A549 (cell line): ENCODE data around the gene ZC3H18. TPM values are rescaled to one million over a fixed set of nuclear protein-coding genes. Genes with fewer than 3 reads are reported as not detected.

Source experiments
- ATAC-seq, 2 experiments: fragments of 200-7000 bp in 1 of 2; fragments of >200 bp in 1 of 2; cut with Nextera tagmentation in 1 of 2; cut with Tn5 transposase in 1 of 2; 3 replicates each; pipeline versions ENCODE4 v1.8.0 to v1.9.1; 2018 to 2020; ENCODE audit warnings: mild to moderate bottlenecking in 1 of 2, moderate library complexity in 1 of 2
- CTCF ChIA-PET: fragments of 300-600 bp; sonication (Branson Sonifier 250); formaldehyde crosslinking; extraction: SDS; loops from one replicate; lab custom pipeline; 2021; ENCODE audit warnings: antibody characterized with exemption, inconsistent platforms; lab: Yijun Ruan, JAX
- POLR2A ChIA-PET: fragments of 350-600 bp; formaldehyde crosslinking; extraction: SDS; loops from one replicate; lab custom pipeline; 2021; ENCODE audit warnings: antibody characterized with exemption, inconsistent platforms; lab: Yijun Ruan, JAX
- DNase-seq, 2 experiments: peaks; one replicate each; pipeline versions ENCODE4 v3.0.0 to v3.0.0-alpha.2; 2011 to 2016; ENCODE audit warnings: low read depth in 1 of 2, low spot score in 1 of 2
- FAIRE-seq: peaks from 2 replicates; lab custom pipeline; 2011; peaks lifted over from hg19 to GRCh38; lab: Jason Lieb, UNC
- H3K27ac ChIP-seq, 2 experiments: fragments of >200 bp; sonication (Bioruptor Twin); formaldehyde crosslinking; 3 replicates each; pipeline ENCODE4 v1.5.1; 2016 to 2017
- H3K4me1 ChIP-seq: fragments of >200 bp; sonication (Bioruptor Twin); formaldehyde crosslinking; 3 replicates; pipeline ENCODE4 v1.6.1; 2016
- H3K4me2 ChIP-seq: fragments of >200 bp; sonication (Bioruptor Twin); formaldehyde crosslinking; 3 replicates; pipeline ENCODE4 v1.6.1; 2016
- H3K4me3 ChIP-seq: fragments of >200 bp; sonication (Bioruptor Twin); formaldehyde crosslinking; 3 replicates; pipeline ENCODE4 v1.5.1; 2016
- H3K9me3 ChIP-seq: fragments of >200 bp; sonication (Bioruptor Twin); formaldehyde crosslinking; 3 replicates; pipeline ENCODE4 v1.6.1; 2016
- BCL3 ChIP-seq: fragments of >200 bp; sonication (Bioruptor Twin); formaldehyde crosslinking; IDR thresholded peaks from 3 replicates; pipeline ENCODE4 v1.6.1; 2016
- BHLHE40 ChIP-seq: IDR thresholded peaks from 2 replicates; pipeline ENCODE4 v1.6.1; 2012; ENCODE audit warnings: low read depth, low read length, inconsistent platforms
- CBX2 ChIP-seq: fragments of 200-600 bp; sonication (generic); IDR thresholded peaks from 2 replicates; pipeline ENCODE4 v1.6.1; 2016; ENCODE audit warnings: low read depth, mild to moderate bottlenecking, borderline replicate concordance
- CBX8 ChIP-seq: fragments of 200-600 bp; sonication (generic); IDR thresholded peaks from 2 replicates; pipeline ENCODE4 v1.6.1; 2016
- CTCF ChIP-seq: fragments of >200 bp; sonication (Bioruptor Twin); formaldehyde crosslinking; IDR thresholded peaks from 3 replicates; pipeline ENCODE4 v1.5.1; 2016
- E2F6 ChIP-seq: IDR thresholded peaks from 2 replicates; pipeline ENCODE4 v1.6.1; 2012; ENCODE audit warnings: low read depth, borderline replicate concordance
- EHF ChIP-seq: fragments of 250-450 bp; sonication (Bioruptor Pico); IDR thresholded peaks from 2 replicates; pipeline ENCODE4 v1.5.0; 2020; ENCODE audit warnings: mild to moderate bottlenecking
- EP300 ChIP-seq, 2 experiments: fragments of >200 bp; sonication (Bioruptor Twin); formaldehyde crosslinking; IDR thresholded peaks; 2 replicates in 1 of 2; 3 replicates in 1 of 2; pipeline ENCODE4 v1.6.1; 2016 to 2017
- GATA3 ChIP-seq: IDR thresholded peaks from 2 replicates; pipeline ENCODE4 v1.6.1; 2012; ENCODE audit warnings: borderline replicate concordance
- HDAC2 ChIP-seq: fragments of 200-600 bp; sonication (generic); IDR thresholded peaks from 2 replicates; pipeline ENCODE4 v1.6.1; 2016
- HEYL ChIP-seq: fragments of 250-450 bp; sonication (Bioruptor Pico); IDR thresholded peaks from 2 replicates; pipeline ENCODE4 v1.8.0; 2021; ENCODE audit warnings: mild to moderate bottlenecking, moderate library complexity
- HMGXB4 ChIP-seq: fragments of 250-450 bp; sonication (Bioruptor Pico); IDR thresholded peaks from 2 replicates; pipeline ENCODE4 v1.5.0; 2021; ENCODE audit warnings: mild to moderate bottlenecking, moderate library complexity, borderline replicate concordance
- JUN ChIP-seq, 2 experiments: fragments of >200 bp; sonication (Bioruptor Twin); formaldehyde crosslinking; IDR thresholded peaks; 2 replicates in 1 of 2; 3 replicates in 1 of 2; pipeline ENCODE4 v1.6.1; 2016 to 2017
- JUNB ChIP-seq: fragments of >200 bp; sonication (Bioruptor Twin); formaldehyde crosslinking; IDR thresholded peaks from 2 replicates; pipeline ENCODE4 v1.6.1; 2016
- KDM1A ChIP-seq: fragments of 200-600 bp; sonication (generic); IDR thresholded peaks from 2 replicates; pipeline ENCODE4 v1.6.1; 2016; ENCODE audit warnings: low read depth, mild to moderate bottlenecking
- KDM5A ChIP-seq: fragments of 200-600 bp; sonication (generic); IDR thresholded peaks from 2 replicates; pipeline ENCODE4 v1.6.1; 2016; ENCODE audit warnings: antibody characterized with exemption, mild to moderate bottlenecking
- MAX ChIP-seq: IDR thresholded peaks from 2 replicates; pipeline ENCODE4 v1.6.1; 2012
- MAZ ChIP-seq: fragments of 150-350 bp; IDR thresholded peaks from 2 replicates; pipeline ENCODE4 v1.6.1; 2014; ENCODE audit warnings: antibody characterized with exemption, low read depth, low read length, borderline replicate concordance
- PBX3 ChIP-seq: IDR thresholded peaks from 2 replicates; pipeline ENCODE4 v1.6.1; 2012
- PHF8 ChIP-seq: fragments of 200-600 bp; sonication (generic); IDR thresholded peaks from 2 replicates; pipeline ENCODE4 v1.6.1; 2016; ENCODE audit warnings: low read depth, mild to moderate bottlenecking, antibody characterized with exemption, moderate library complexity, borderline replicate concordance
- POLR2A ChIP-seq: IDR thresholded peaks from 2 replicates; pipeline ENCODE4 v1.6.1; 2012; ENCODE audit warnings: mild to moderate bottlenecking, low read length
- SMC3 ChIP-seq: fragments of >200 bp; sonication (Bioruptor Twin); formaldehyde crosslinking; IDR thresholded peaks from 3 replicates; pipeline ENCODE4 v1.6.1; 2018; ENCODE audit warnings: inconsistent platforms
- SREBF2 ChIP-seq: fragments of 450-650 bp; IDR thresholded peaks from 2 replicates; pipeline ENCODE4 v1.6.1; 2014; ENCODE audit warnings: mild to moderate bottlenecking, moderate library complexity
- TFCP2L1 ChIP-seq: fragments of 250-450 bp; sonication (Bioruptor Pico); IDR thresholded peaks from 2 replicates; pipeline ENCODE4 v1.5.0; 2021; ENCODE audit warnings: mild to moderate bottlenecking
- USF2 ChIP-seq: fragments of 450-650 bp; IDR thresholded peaks from 2 replicates; pipeline ENCODE4 v1.6.1; 2014; ENCODE audit warnings: antibody characterized with exemption
- WGBS: methylation state at CpG from one replicate; pipeline ENCODE4 v1.1.6; 2017; ENCODE audit errors: missing lambda C conversion rate; 5-methylcytosine and 5-hydroxymethylcytosine counted together
- polyA minus RNA-seq: library from RNA; depleted of rRNA, polyadenylated mRNA; stranded (reverse); fragments of >200 nt; gene quantifications from 2 replicates; pipeline ENCODE4 v1.2.3, GENCODE V29; 2011; rRNA and poly(A)+ RNA removed
- polyA plus RNA-seq, 4 experiments: library from polyadenylated mRNA; depleted of rRNA in 3 of 4; stranded (reverse); fragments of >200 nt; fragmentation: RNase III in 1 of 4; extraction: RNeasy Plus Mini Kit Qiagen cat#74134 plus additional on column Dnase treatment in 1 of 4; gene quantifications; 2 replicates in 3 of 4; 3 replicates in 1 of 4; pipeline ENCODE4 v1.2.3, GENCODE V29; 2011 to 2017

ZC3H18 gene
- polyA plus RNA-seq (2011; rRNA removed) (13.1 and 21.1 TPM in 2 replicates), polyA plus RNA-seq (2017; fragmentation: RNase III; extraction: RNeasy Plus Mini Kit Qiagen cat#74134 plus additional on column Dnase treatment) (46.5 to 48.2 TPM (median 47.9 TPM) in 3 replicates), polyA minus RNA-seq (6.5 and 12.3 TPM in 2 replicates)
- polyA plus RNA-seq (2012; cell fraction: cytosol; rRNA removed), result 34.3 and 35.9 TPM in 2 replicates
- polyA plus RNA-seq (2012; cell fraction: nucleus; rRNA removed), result 93.0 and 98.7 TPM in 2 replicates

- CTCF ChIA-PET, result interaction anchor here (0.9 to 2.1 kb wide), 5 partner anchors 8 to 133 kb away, joined by 3 to 10 read pairs (median 5); no protein-coding TSS in a partner anchor
- TF ChIP-seq EP300 (IDR thresholded peaks at IDR 0.05), result no peak
- peak; percentile 53 for TF ChIP-seq MAX
- TF ChIP-seq POLR2A, result peak; percentile 50
- no peak for TF ChIP-seq TFCP2L1 (CRISPR knock-in tag)
- 0 out of 2 replicates have a peak, but pooled peaks have one; percentile 16 for TF ChIP-seq GATA3
- TF ChIP-seq BCL3, result peak; percentile 34; the same call in 1 of the 3 replicates
- peak; percentile 34; the same call in 1 of the 2 replicates for TF ChIP-seq PHF8
- peak; percentile 89 for TF ChIP-seq KDM5A
- peak; percentile 44 for TF ChIP-seq BHLHE40
- TF ChIP-seq HMGXB4 (CRISPR knock-in tag), result no peak
- TF ChIP-seq PBX3, result no peak
- TF ChIP-seq JUN (IDR thresholded peaks at IDR 0.05), result peak; percentile 42 to 86; a peak in 2 of 5 replicates
- no peak for TF ChIP-seq CTCF
- TF ChIP-seq JUNB, result no peak
- no peak for TF ChIP-seq CBX8
- TF ChIP-seq MAZ, result peak; percentile 85
- peak; percentile 93 for TF ChIP-seq USF2
- TF ChIP-seq, all 56 proteins: peak for 10
- 0% methylated on average over 22 of the region's 90 CpGs for WGBS
- DNase-seq (peak; percentile 95 to 96), FAIRE-seq (no peak), ATAC-seq (peak; percentile 87 to 93)
- Histone ChIP-seq H3K4me2 (peak within 1 kb of the TSS; percentile 86), H3K27ac (peak within 1 kb of the TSS; percentile 87 to 91), H3K4me1 (peaks cover 14% of the 10 kb centered on the region), H3K4me3 (peak within 1 kb of the TSS; percentile 80), H3K9me3 (no peaks in the 10 kb centered on the region)
- POLR2A ChIA-PET, result interaction anchor here (0.5 to 1.9 kb wide), 12 partner anchors 9 to 699 kb away, joined by 3 to 8 read pairs (median 4); partner anchors contain the start of genes BANP and ZFPM1
Measured at GRCh38 chr16:88569985-88570690, at the start of gene ZC3H18. Gene ZC3H18 (plus strand): TSS chr16:88570403. CDS start chr16:88577124, 6,721 bp downstream.

GRCh38 chr16:88521674-88522073 is 48.5 kb upstream of the ZC3H18 start:
- no peak overlapping the region for H3K27ac ChIP-seq
- no peak overlapping the region for H3K4me3 ChIP-seq
- no peaks in the 10 kb centered on the region for H3K4me1 ChIP-seq
- H3K9me3 ChIP-seq, result no peaks in the 10 kb centered on the region
- no peak for FAIRE-seq
- DNase-seq, result no peak
- no peak overlapping the region for H3K4me2 ChIP-seq
- WGBS, result 86% methylated on average over 8 of the region's 9 CpGs
- POLR2A ChIA-PET, result no interaction called here
- ATAC-seq, result 0 out of 6 replicates have a peak, but pooled peaks of 1 of the 2 experiments have one; percentile 9
- CTCF ChIA-PET, result no interaction called here
- TF ChIP-seq HEYL (CRISPR knock-in tag), result no peak
- no peak for TF ChIP-seq E2F6
- TF ChIP-seq KDM5A, result no peak
- TF ChIP-seq CBX8, result no peak
- no peak for TF ChIP-seq EHF (CRISPR knock-in tag)
- no peak for TF ChIP-seq HDAC2
- TF ChIP-seq KDM1A, result no peak
- no peak for TF ChIP-seq SREBF2
- TF ChIP-seq SMC3, result no peak
- TF ChIP-seq CBX2, result no peak
